ENCODE data around the gene CLK4.

Gene CLK4

DNA sequence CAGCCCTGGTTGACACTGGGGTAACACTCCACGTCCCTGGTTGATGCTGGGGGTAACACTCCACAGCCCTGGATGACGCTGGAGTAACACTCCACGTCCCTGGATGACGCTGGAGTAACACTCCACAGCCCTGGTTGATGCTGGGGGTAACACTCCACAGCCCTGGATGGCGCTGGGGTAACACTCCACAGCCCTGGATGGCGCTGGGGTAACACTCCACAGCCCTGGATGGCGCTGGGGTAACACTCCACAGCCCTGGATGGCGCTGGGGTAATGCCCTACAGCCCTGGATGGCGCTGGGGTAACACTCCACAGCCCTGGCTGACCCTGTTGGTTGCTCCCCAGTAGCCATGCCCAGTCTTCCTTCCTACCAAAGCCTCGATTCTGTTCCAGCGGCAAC lies 41.4 kb downstream of the CLK4 start:
- peak; percentile 4 for DNase-seq

DNA sequence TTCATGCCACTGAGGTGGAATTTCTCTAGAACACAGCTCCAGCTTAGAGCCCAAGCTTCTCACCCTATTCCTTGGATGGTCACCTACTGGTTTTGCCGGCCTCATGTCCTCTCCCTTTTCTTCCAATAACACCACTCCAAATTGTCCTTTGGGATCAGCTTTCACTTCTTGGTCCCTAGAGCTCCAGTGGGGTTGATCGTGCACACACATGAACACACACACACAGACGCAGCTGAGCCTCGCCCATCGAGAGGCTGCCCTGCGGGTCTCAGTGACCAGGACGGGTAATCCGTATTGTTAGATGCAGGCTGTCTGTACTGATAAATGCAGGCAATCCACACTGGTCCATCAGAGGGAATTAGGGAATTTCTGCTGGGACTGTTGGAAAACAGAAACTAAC lies 43.6 kb downstream of the CLK4 start:
- no peak for DNase-seq

DNA sequence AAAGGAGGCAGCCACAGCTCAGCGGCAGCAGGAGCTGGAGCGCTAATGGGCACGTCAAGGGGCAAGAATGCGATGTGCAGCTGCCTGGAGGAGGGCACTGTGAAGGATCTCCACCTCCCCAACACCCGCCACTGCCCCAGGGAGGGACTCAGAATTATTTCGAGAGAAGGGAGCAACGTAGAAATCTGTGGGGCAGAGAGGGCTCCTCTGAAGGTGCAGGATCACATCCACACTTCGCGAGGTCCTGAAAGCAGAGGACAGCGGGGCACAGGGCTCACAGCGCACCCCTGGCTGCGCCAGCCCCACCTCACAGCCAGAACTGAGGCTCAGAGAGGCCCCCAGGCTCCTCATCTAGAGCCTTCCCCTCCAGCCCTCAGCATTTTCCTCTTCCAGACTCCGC lies 44.6 kb downstream of the CLK4 start:
- DNase-seq, result no peak

DNA sequence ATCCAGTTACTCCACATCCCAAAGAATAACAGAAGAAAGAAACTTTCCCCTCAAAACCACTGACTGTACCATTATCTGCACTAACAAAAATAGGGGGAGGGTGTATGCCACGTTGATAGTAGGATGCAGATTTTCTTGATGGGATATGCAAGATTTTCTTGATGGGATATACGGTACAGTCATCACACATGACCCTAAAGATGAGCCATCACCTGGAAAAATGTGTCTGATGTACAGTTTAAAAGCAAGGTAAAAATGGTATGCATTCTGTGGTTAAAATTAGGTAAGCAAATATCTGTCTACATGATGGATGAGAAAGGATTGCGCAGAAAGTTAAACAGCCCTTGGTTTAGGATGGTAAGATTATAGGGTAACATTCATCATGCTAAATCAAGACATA lies 45.2 kb downstream of the CLK4 start:
- no peak for DNase-seq

DNA sequence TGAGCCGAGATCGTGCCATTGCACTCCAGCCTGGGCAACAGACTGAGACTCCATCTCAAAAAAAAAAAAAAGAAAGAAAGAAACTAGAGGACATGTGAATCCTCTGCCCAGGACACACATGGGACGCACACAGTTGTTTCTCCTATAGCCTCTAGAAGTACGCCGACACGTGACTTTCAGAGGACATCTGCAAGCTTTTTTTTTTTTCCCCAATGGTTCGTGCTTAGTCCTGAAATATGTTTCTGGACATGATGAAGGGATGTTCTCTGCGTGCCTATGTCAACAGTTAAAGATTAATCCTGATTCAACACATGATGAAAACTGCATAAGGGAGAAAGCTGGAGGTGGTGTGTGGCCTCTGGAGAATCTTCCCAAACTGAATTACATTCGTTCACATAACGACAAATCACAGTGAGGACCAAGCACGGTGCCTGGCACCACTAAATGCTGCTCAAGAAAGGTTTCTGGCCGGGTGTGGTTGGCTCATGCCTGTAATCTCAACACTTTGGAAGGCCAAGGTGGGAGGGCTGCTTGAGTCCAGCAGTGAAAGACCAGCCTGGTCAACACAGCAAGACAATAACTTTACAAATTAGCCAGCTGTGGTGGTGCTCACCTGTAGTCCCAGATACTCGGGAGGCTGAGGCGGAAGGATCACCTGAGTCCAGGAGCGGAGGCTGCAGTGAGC lies 46.4 kb downstream of the CLK4 start:
- DNase-seq, result no peak

DNA sequence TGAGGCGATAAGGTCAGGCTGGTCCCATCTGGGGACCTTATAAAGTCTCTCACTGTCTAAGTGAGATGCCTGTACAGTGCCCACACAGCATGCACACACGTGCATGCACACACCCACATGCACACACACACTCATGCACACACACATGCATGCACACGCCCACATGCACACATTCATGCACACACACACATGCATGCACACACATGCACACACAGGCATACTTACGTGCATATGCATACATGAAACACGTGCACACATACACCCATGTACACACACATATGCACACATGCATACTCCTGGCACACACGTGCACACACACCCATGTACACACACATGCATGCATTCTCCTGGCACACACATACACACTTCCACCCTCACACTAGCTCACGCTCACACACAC lies 48.9 kb downstream of the CLK4 start:
- no peak for DNase-seq

DNA sequence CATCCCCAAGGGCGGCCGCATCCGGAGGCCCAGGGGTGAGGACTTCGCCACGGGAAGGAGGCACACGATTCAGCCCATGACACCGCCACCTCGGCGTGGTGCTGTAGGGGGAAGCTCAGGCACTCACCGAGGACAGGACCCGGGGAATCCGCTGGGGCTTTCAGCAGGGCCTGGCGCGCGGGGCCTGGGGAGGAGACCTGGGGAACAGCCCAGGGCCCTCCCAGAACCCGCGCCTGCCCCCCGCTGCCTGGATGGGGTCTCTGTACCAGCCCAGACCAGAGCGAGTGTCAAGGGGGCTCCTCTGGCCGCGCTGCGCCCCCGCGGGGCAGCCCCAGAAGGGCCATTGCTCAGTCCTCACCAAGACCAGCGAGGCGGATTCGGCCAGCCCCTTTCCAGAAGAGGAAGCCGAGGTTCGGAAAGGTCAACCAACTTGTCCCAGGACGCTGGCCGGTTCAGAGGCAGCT lies 49.4 kb downstream of the CLK4 start:
- DNase-seq, result no peak

DNA sequence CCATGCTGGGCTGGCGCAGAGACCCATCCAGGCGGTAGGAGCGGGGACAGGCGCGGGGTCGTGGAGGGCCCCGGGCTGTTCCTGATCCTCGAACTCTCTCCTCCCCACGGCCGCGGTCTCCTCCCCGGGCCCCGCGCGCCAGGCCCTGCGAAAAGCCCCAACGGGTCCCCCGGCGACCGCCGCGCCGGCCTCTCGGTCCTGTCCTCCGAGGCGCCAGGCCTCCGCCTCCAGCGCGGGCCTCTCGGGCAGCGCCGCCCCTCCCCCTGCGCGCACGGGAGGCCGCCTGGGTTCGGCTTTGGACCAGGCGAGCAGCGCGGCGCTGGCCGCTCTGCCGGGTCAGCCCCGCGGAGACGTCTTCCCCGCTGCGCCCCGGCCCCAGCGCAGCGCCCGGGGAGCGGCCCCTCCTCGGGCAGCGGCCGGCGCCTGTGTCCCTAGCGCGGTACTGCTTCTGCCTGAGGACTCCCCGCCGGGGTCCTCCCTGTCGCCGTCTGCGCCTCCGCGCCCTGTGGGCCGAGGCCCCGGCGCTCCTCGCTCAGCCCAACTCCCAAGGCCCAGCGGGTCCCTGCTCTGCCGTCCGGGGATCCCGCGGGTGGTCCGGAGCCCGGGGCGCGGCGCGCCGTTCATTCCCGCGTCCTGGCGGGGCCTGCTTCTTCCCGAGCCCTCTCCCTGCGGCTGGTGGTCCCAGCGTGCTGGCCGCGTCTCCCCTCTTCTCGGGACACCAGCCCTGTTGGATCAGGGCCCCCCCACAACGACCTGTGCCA lies 50.1 kb downstream of the CLK4 start:
- no peak for DNase-seq

DNA sequence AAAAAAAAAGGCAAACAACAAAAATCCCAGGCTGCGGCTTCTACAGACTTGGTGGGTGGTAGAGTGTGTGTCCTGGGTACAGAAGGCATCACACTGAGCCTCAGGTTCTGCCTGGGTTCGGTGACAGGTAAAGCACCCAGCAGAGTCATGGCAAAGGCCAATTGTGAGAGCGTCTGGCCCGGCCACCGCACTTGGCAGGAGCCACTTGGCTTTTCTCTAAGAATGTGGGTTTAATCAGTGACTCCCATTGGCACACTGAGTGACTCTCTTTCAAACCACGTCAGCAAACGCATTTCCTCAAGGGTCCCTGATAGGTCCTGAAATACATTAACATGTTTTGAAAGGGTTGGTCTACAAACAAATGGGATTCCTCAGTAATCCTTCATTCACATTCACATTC lies 53.6 kb downstream of the CLK4 start:
- DNase-seq, result no peak

DNA sequence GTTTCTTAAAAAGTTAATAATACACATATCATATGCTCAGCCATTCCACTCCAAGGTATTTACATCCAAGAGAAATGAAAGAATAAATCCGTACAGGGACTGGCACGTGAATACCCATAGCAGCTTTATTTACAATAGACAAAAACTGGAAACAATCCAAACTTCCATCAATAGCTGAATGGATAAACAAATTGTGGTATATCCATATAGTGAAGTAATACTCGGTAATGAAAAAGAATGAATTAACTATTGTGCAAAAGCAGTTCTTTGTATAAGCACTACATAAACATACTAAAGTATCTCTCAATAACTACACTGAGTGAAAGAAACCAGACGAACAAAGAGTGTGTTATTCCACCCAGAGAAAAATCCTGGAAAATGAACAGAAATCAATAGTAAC lies 54.2 kb downstream of the CLK4 start:
- no peak for DNase-seq

DNA sequence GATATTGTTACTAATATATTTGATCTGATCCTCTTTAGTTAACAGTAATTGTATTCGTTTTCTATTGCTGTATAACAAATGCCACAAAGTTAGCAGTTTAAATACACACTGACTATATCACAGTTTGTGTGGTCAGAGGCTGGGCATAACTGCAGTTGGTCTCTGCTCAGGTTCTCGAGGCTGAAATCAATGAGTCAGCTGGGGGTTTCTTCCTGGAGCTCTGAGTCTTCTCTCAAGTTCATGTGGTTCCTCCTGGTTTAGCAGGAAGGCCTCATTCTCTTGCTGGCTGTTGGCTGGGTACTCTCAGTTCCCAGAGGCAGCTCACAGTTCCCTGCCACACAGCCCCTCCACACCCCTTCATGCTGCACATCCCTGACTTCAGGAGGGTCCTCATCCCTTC lies 57.4 kb downstream of the CLK4 start:
- no peak for DNase-seq

DNA sequence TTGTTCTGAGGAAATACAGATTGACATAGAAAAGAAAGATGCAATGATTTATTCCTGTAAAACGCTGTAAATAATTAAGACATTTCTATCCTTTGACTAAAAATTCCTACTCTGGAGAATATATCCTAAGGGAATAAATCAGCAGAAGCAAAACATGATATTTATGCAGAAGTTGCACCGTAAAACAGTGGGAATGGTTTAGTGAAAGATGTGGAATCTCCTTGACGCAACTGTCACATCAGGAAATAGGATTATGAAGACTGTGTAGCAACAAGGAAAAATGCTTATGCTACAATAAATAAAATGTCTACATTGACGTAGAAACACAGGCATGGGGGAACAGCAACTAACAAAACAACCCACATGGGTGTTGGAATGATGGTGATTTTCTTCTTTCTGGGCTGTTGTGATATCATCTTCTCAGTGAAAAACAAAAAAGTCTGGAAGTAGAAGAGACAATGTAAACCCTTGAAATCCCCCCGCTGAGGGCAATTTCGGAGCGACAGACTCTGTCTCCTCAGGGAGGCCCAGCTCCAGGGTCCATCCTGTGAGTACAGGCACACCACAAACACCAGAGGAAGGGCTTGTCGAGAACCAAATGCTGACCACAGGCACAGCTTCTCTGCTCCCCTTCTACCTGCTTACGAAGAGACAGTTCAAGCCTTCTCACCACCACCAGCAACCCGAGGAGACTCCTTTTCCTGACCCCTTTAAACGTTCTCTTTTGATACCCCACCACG lies 61.9 kb downstream of the CLK4 start:
- DNase-seq, result no peak

DNA sequence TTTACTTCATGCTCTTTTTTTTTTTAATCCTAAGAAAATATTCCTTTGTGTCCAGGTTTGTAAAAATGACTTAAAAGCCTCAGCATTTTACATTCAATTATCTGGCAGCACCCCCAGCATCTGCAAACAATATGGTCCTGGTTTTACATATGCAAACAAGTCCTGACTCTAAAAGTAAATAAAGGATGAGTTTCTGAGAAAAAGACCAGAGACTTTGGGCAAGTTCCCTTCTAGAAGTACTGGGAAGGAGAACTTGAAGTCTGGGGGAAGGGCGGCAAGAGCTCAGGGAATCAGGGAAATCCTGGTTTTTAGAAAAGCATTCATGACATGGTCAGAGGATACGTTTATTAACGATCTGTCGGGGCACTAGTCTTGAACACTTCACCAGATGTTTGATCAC lies 62.5 kb downstream of the CLK4 start:
- no peak for DNase-seq

DNA sequence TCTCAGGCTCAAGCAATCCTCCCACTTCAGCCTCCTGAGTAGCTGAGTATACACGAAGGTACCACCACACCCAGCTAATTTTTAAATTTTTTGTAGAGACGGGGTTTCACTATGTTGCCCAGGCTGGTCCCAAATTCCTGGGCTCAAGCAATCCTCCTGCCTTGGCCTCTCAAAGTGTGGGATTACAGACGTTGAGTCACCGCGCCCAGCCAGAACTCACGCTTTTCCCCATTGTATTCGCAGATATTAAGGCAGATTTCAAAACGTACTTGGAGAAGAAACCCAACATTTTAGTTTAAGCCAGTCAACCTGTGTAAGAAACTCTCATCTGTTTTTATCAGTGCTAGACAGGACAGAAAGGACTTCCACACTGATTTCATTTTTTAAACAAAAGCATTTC lies 63.2 kb downstream of the CLK4 start:
- no peak for DNase-seq

DNA sequence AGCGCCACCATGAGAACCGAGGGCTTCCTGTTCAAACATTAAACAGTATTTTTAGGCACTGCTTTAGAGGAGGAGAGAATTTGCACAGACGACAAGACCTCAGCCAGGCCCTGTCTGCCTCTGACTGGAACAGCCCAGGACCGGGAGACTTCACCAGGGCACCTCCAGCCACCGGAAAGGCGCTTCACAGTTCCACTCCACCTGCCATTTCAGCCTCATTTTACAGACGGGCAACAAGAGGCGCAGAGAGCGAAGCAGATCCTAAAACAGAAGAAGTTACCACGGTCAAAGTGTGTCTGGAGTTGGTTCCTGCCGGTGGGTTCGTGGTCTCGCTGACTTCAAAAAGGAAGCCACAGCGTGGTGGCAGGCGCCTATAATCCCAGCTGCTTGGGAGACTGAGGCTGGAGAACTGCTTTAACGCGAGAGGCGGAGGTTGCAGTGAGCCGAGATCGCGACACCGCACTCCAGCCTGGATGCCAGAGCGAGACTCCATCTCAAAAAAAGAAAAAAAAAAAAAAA lies 65.0 kb downstream of the CLK4 start:
- no peak for DNase-seq

DNA sequence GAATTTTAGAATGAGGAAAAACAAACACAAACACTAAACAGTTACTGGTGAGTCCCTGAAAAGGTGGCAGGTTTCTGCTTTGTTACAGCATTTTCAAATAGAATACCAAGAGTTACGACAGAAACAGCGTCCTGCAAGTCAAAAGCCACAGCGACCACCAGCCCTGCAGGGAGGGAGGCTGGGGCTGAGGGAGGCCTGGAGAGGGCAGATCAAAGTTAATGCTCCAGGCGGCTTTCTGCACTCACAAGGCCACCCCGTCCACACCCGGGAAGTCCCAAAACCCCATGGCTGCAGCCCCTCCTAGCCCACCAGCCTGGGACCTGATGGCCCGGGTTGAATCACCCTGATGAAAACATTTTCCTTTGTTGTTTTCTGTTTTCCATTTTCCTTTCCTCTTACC lies 65.9 kb downstream of the CLK4 start:
- no peak for DNase-seq

DNA sequence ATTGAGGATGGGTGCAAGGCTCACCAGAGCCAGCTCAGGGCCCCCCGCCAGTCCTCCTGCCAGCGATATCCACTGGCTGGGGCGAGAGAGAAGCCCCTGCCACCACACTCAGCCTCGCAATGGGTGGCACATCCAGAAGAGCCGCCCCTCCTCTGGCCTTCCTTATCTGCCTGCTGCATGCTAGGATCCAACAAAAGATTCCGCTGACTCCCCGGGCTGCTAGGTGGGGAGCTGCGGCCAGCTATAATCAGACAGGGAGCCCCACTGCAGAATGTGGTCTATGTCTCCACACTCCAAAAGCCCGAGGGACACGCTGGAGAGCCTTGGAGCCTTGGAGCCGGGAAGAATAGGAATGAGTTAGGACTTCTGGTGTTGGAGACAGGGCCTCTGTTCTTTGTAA lies 69.4 kb downstream of the CLK4 start:
- DNase-seq, result no peak

DNA sequence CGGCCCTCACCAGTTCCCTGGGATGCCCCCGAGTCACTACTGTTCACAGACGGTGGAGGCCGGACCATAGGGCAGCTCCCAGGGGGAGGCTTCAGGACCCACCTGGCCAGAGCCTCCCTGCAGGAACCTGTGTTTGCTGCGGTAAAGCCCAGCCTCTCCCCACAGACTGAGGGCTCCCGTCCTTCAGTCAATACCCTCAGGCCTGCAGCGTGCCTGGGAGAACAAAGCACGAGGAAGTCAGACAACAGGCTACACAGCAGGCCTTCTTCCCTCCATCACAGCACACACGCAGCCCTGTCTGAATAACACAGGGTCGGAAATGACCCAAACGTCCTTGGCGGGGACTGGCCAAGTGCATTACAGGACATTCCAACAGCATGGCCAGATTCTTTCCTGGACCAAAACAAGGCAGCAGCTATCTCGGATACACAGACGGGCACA lies 71.1 kb downstream of the CLK4 start:
- no peak for DNase-seq

DNA sequence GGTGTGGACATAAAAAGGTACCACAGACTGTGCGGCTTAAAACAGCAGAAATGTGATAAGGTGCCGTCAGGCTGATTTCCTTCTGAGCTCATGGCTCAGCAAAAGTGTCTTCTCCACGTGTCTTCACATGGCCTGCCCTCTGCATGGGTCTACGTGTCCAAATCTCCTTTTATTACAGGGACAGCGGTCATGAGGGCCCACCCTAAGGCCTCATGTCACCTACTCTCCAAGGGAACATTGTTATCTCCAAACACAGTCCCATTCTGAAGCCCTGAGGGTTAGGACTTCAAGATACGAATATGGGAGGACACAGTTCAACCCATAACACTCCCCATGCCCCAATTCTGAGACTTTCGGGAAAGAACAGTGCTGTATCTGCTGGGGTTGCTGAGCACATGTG lies 71.8 kb downstream of the CLK4 start:
- no peak for DNase-seq

DNA sequence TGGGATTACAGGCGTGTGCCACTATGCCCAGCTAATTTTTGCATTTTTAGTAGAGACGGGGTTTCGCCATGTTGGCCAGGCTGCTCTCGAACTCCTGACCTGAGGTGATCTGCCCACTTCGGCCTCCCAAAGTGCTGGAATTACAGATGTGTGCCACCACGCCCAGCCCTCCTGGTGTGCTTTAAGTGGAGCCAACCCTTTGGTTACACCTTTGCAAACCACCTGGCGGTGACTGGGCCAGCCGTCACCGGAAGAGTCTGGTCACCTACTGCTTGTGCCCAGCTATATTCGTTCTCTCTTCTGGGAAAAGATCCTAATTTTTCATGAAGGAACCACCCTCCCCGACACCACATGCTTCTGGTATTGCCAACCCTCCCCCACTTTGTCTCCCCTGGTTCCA lies 72.5 kb downstream of the CLK4 start:
- DNase-seq, result no peak

DNA sequence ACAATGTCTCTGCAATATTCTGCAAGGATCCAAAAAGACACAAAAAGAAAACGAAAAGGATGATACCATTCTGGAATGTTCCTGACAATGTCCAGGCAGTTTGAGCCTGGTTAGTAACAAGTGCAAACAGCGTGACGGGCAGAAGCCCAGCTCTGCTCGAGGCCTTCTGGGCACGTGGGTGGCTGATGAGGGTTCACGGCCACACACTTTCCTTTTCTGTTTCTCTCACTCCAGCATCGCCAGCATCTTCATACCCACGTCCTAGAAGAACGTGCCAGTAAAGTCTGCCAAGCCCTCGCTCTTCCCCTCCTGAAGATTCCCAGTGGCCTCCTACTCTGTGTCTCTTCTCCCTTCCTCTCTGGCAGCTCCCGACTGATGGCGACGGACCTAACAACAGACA lies 73.3 kb downstream of the CLK4 start:
- no peak for DNase-seq

Measured in CD4-positive, alpha-beta T cell treated with Interleukin-12 subunit alpha and Interleukin-12 subunit beta, for 1 hour (primary cell).